Panc1 (cell line): ENCODE results near the gene FAF1.

ENCODE experiments used
- POLR2AphosphoS5 ChIP-seq: IDR thresholded peaks from 2 replicates; pipeline ENCODE4 v1.6.1; 2012; ENCODE audit warnings: mild to moderate bottlenecking, low read depth, low read length, moderate library complexity
- SIN3A ChIP-seq: IDR thresholded peaks from 2 replicates; pipeline ENCODE4 v1.6.1; 2012; ENCODE audit warnings: low read depth, mild to moderate bottlenecking, low read length, moderate library complexity, borderline replicate concordance; ENCODE audit not compliant: insufficient read depth
- TCF7L2 ChIP-seq: IDR thresholded peaks from 2 replicates; pipeline ENCODE4 v1.6.1; 2011; ENCODE audit warnings: mild to moderate bottlenecking, low read depth, low read length, inconsistent platforms
- TF ChIP-seq, protein P1 (sequence below): fragments of 450-650 bp; IDR thresholded peaks from 2 replicates; pipeline ENCODE4 v1.5.1; 2017; ENCODE audit warnings: mild to moderate bottlenecking

GRCh38 chr1:50913954-50914353 lies 46.1 kb downstream of the FAF1 start:
- TF ChIP-seq POLR2AphosphoS5 (no peak), TCF7L2 (no peak), SIN3A (no peak)
- TF ChIP-seq, protein P1, sequence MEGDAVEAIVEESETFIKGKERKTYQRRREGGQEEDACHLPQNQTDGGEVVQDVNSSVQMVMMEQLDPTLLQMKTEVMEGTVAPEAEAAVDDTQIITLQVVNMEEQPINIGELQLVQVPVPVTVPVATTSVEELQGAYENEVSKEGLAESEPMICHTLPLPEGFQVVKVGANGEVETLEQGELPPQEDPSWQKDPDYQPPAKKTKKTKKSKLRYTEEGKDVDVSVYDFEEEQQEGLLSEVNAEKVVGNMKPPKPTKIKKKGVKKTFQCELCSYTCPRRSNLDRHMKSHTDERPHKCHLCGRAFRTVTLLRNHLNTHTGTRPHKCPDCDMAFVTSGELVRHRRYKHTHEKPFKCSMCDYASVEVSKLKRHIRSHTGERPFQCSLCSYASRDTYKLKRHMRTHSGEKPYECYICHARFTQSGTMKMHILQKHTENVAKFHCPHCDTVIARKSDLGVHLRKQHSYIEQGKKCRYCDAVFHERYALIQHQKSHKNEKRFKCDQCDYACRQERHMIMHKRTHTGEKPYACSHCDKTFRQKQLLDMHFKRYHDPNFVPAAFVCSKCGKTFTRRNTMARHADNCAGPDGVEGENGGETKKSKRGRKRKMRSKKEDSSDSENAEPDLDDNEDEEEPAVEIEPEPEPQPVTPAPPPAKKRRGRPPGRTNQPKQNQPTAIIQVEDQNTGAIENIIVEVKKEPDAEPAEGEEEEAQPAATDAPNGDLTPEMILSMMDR = no peak
